Fibroblast of peridontal ligament (primary cell): ENCODE measurements around the gene ABITRAM.
A peak's percentile ranks its signal among the peaks of the same experiment; 100 is the strongest.
"Not testable (repeated sequence)": the region's sequence is repeated elsewhere in the genome, so short reads cannot be mapped to it uniquely, and the experiment has no call there.

Source experiments
- DNase-seq: peaks from one replicate; pipeline ENCODE4 v3.0.0-alpha.2; 2010; ENCODE audit errors: extremely low read depth

ABITRAM gene

DNA sequence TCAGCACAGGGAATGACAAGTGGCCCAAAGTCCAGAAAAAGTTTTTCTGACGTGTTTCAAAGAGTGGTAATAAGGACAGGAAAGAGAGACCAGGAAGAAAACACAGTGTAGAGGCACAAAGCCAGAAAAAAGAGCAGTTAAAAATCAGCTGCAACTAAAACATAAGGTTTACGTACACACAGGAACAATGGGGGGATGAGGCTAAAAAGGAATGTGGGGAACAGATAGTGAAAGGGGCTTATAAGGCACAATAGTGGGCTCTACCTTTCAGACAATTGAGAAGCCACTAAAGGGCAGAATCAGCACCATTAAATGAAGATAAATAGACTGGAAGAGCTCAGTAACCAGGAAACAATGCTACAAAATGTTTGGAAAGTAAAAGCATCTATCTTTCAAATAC lies 5.8 kb upstream of the ABITRAM start:
- DNase-seq, result no peak

DNA sequence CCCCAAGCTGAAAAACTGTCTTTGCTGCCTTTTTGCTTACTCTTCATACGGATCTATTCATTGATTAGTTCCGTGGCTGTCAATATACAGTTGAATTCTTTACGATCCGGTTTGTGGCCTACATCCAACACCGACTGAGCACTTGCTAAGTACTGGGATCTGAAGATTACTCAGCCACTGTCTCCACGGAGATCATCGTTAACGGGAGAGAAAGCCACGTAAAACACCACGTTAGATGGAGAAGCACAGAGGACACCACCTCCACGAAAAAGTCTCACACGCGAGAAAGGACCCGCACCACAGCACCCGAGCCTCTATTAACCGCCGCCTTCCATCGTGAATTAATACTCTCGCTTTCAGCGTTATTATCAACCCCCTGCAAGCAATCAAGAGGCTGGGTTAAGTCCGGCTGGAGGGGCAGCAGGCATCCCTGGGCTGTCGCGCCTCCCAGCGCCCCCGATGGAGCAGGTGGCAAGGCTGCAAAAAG lies 926 bp upstream of the ABITRAM start:
- peak; percentile 32 for DNase-seq

DNA sequence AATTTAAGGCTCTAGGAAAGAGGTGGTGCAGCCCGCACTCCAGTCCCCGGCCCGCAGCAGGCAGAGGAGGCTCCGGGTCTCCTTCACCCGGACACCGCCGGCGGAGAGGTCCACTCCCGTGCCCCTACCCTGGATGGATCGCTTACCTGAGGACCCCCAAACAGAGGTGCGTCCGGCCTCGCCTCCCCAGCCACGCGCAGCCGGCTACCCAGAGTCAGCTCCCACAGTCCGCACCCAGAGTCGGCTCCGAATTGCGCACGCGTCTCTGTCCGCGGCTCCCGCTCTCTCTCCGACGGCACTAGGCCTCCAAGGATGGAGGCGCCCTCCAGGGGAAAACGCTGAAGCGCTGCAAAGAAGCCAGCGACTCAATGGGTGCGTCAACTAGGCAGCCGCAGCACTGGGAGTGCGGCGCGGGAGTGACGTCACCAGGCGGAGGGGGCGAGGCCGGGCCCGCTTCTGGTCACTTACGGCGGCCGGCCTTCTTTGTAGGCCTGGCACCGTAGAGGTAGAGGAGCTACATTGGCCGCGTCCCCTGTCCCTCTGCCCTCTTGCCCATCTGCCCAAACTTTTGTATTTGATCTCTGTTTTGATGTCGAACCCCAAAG lies 380 bp upstream of the ABITRAM start, which contains the start of gene ELP1:
Gene ELP1, minus strand, starts transcription at position 407 of the 605 bp plus-strand sequence. CDS start 2,978 bp downstream, outside the sequence.
- peak; percentile 93 for DNase-seq

DNA sequence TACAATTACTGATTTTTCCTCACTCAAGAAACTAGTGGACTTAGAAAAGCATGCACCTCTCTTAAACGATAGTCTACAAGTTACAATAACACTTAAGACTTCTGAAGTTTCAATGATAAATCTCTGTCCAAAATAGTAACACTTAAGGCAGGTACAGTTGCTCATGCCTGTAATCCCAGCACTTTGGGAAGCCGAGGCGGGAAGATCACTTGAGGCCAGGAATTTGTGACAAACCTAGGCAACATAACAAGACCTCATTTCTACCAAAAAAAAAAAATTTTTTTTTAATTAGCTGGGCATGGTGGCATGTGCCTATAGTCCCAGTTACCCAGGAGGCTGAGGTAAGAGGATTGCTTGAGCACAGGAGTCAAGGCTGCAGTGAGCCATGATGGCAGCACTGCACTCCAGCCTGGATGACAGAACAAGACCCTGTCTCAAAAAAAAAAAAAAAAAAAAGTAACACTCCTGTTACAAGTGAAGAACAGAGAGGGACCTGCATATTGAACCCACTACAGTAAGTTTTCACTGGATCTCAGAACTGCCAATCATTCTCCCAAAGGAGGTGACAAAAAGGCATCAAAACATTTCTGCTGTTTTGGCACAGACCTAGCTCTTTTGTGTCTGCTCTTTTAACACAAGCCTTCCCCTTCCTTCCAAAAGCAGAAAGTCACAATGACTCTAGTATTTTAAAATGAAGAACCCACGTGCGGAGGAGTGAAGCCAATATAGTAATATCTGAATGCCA lies 3.5 kb downstream of the ABITRAM start:
- DNase-seq, result no peak

DNA sequence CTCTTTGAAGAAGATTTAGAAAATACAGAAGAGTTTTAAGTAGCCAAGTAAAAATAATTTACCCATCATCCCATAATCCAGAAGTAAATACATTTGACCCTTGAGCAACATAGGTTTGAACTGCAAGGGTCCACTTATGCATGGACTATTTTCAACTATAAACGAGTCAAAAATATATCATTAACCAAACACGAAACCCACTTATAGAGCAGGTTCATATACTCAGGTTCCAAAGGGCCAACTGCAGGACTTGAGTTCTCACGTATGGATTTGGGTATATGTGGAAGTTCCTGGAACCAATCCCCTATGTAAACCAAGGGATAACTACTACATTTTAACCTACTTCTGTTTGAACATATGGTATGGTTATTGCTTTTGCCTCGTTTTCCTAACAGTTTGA lies 5.8 kb downstream of the ABITRAM start:
- no peak for DNase-seq

GRCh38 chr9:108950168-108950567 lies 16.0 kb downstream of the ABITRAM start:
- DNase-seq, result no peak

- DNase-seq, result no peak
Measured at GRCh38 chr9:108951578-108951977, 17.4 kb downstream of the ABITRAM start.

GRCh38 chr9:108953983-108954574 lies 19.9 kb downstream of the ABITRAM start:
- DNase-seq, result peak; percentile 85

DNA sequence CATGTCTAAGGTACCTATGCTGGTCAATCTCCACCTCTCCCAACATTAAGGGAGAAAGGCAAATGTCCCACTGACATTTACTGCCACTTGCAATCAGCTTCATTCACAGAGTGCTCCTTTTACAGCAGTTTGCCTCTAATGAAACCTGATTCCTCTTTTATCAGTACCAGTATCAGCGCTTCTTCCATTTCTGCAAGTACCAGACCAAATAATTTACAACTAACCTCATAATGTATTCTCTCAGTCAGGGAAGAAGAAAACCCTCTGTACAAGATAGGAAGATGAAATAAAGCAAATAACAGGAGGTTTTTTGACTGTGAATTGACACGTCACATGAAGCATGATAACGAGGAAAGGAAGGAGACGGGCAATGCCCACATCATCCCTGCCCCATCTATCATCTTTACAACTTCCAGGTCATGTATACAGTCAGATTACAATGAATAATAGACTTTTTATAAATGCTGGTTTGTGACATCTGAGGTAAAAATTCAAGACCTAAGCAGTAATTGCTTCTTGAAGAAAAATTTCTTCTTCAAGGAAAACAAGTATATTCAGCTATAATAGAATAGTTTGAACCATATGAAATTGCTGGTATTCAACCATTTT lies 21.9 kb downstream of the ABITRAM start:
- DNase-seq, result no peak

- DNase-seq, result no peak
Measured at GRCh38 chr9:108956631-108957026, 22.4 kb downstream of the ABITRAM start.

GRCh38 chr9:108960331-108960730 lies 26.1 kb downstream of the ABITRAM start:
- DNase-seq, result peak; percentile 13

- DNase-seq, result no peak
Measured at GRCh38 chr9:108961151-108961550, 27.0 kb downstream of the ABITRAM start.

GRCh38 chr9:108963459-108964143 lies 29.4 kb downstream of the ABITRAM start:
- DNase-seq, result no peak

GRCh38 chr9:108967916-108968315 lies 33.7 kb downstream of the ABITRAM start:
- DNase-seq, result no peak

DNA sequence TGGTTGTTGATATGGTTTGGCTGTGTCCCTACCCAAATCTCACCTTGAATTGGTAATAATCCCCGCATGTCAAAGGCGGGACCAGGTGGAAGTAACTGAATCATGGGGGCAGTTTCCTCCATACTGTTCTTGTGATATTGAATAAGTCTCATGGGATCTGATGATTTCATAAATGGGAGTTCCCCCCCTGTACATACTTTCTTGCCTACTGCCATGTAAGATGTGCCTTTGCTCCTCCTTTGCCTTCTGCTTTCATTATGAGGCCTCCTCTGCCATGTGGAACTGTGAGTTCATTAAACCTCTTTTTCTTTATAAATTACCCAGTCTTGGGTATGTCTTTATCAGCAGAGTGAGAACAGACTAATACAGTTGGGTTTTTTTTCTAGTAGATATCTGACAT lies 37.2 kb downstream of the ABITRAM start:
- DNase-seq, result not testable (repeated sequence)

GRCh38 chr9:108972186-108972585 lies 38.0 kb downstream of the ABITRAM start:
- DNase-seq, result no peak

GRCh38 chr9:108972626-108973209 lies 38.5 kb downstream of the ABITRAM start:
- peak; percentile 33 for DNase-seq

DNA sequence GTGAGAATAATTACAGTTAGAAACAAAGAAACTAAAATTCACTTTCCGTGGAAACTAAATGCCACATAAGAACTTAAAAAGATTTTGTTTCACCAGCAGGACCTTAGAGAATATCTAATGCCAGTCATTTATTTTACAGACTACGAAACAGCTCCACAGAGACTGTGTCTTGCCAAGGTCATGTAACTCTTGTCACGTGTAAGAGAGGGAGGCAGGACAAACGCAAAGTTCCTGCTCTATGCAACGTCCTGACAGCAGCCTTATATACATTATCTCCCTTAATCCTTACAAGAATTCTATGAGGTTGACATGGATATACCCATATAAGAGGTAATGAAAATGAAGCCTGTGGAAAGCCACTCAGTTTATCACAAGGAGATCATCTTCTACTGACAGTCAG lies 39.7 kb downstream of the ABITRAM start:
- DNase-seq, result peak; percentile 32

DNA sequence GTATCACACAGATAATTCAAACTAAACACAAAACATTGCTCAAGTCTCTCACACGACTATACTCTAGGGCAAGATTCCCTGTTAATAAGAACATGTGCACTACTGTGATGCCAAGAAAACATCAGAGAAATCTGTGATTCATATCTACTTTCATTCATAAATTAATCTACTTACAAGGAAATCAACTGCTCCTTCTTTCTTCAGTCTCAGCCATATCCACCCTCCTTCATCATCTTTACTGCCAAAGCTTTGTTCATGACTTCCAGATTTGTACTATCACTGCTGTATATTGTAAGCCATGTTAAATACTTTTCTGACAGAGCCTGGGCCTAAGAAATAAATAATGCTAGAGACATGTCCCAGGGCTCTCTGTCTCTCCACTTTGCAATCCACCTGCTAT lies 44.0 kb downstream of the ABITRAM start:
- peak; percentile 25 for DNase-seq

DNA sequence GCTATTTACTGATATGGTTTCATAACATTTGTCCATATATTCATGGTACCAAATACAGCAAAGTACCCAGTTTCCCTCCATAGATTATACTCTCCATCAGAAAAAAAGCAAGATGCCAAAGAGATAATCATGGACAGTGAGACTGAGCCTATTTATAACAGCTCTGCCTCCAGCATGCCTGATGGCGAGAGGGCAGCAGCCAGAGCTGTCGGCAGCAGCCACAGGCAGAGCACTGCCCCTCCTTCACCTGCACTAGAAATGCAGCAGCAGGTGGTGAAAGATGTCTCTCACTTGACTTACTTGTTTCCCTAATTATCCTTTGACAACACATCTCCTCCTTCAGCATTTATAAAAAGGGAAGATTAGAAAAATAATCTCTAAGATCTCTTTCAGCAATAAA lies 46.7 kb downstream of the ABITRAM start:
- DNase-seq, result no peak

- no peak for DNase-seq
Measured at GRCh38 chr9:108983885-108984284, 49.7 kb downstream of the ABITRAM start.
